NCI-H2029 treated with DMSO at 0.1 percent for 48 hours (cell line): ENCODE measurements around the gene DNASE1L2.
"Not testable (repeated sequence)": the region's sequence is repeated elsewhere in the genome, so short reads cannot be mapped to it uniquely, and the experiment has no call there.

ENCODE experiments used
- DNase-seq: peaks from one replicate; lab custom pipeline; 2025; lab: John Stamatoyannopoulos, UW

DNASE1L2 gene

DNA sequence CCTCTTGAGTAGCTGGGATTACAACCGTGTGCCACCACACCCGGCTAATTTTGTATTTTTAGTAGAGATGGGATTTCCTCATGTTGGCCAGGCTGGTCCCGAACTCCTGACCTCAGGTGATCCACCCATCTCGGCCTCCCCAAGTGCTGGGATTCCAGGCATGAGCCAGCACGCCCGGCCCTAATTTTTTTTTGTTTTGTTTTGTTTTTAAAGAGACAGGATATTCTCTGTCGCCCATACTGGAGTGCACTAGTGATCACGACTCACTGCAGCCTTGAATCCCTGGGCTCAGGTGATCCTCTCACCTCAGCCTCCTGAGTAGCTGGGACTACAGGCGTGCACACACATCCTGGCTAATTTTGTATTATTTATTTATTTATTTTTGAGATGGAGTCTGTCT, 4.1 kb downstream of the DNASE1L2 start:
- DNase-seq = not testable (repeated sequence)

DNA sequence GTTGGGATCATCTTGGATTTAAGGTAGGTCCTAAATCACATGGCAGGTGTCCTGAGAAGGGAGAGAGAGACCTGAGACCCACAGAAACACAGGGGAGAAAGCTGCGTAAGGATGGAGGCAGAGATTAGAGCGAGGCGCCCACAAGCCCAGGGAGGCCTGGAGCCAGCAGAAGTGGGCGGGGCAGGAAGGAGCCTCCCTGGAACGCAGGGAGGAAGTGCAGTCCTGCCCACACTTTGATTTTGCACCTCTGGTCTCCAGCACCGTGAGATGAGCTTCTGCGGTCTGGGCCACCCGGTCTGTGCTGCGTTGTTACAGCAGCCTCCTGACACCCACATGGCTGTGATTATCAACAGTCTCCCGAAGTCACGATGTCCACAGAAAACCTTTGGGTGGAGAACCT, 6.4 kb downstream of the DNASE1L2 start:
- no peak for DNase-seq

DNA sequence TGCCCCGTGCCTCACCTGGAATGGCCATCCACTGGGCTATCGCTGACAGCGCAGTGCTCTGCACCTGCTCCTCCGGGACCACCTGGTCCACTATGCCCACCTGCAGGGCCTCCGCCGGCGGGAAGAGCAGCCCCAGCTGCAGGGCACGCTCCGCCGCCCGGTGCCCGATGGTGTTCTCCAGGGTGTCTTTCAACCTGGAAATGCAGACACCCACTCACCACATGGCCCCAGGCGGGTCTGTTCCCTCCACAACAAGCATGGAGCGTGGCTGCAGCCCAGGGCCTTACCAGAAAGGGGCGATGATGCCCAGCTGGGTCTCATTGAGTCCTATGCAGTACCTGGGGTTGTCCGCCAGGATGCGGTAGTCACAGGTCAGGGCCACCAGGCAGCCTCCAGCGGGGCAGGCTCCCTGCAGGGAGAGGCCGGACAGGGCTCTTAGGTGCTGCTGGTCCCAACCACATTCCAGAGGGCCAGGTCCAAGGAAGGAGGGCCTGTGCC, 6.8 kb downstream of the DNASE1L2 start:
- no peak for DNase-seq

DNA sequence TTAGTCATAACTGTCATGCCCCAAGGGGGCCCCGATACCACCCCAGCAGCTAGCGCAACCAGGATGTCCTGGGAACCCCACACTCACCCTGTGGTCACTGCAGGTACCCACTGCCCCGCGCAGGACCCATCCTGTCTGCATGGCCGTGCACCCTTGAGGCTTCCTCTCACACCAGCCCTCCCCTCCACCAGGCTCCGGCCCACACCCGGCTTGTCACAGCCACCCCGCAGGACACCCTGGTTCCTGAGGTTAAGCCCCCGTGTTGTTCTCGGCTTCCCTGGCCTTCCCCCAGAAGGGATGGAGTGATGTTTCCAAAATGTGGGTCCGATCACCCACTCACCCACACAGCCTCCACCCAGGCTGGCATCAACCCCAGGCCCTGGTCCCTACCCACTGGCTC, 7.5 kb downstream of the DNASE1L2 start:
- no peak for DNase-seq

DNA sequence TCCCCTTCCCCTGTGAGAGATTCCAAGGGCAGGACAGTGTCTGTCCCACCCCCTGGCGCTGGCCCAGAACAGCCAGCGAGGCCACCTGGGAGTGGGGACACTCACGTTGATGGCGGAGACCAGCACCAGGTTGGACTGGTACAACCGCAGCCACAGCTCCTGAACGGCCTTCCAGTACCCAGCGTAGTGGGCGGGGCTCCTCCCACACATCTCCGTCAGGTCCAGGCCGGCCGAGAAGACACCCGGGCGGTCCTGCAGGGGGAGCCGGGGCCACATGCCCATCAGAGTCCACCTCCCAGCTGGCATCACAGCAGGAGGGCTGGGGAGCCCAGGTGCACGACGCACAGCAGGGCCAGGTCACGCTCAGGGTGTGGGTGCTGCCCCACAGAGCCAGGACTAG, 8.1 kb downstream of the DNASE1L2 start:
- DNase-seq = no peak

DNA sequence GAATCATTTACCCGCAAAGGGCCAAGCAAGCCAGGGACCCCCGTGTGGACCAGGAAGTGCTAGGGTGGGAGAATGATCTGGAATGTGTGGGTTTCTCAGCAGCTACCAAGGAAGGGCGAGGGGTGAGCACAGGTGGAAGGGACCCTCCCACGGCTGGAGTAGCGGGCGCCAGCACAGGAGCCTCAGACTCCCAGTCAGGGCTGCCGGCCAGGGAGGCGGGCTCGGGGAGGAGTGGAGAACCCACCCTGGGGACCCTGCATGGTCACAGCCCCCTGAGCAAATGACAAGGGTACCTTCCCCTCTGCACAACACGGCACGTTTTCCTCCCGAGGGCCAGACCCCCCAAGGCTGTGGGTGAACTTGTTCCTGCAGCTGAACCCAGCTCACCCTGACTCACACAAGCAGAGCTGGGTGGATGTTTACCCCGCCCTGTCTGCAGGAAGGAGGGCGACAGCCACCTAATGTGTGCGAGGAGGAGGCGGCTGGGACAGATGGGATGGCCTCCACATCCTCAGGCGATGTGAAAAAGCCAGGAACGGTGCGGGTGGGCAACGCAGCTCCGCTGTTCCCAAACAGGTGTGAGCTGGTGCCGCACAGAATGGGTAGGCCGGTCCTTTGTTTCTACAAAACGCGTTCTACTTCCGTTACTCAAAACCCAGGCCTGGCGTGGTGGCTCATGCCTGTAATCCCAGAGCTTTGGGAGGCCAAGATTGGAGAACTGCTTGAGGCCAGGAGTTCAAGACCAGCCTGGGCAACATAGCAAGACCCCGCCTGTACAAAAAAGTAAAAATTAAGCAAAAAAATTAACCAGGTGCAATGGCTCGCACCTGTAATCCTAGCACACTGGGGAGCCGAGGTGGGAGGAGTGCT, 8.9 kb downstream of the DNASE1L2 start:
- no peak for DNase-seq

DNA sequence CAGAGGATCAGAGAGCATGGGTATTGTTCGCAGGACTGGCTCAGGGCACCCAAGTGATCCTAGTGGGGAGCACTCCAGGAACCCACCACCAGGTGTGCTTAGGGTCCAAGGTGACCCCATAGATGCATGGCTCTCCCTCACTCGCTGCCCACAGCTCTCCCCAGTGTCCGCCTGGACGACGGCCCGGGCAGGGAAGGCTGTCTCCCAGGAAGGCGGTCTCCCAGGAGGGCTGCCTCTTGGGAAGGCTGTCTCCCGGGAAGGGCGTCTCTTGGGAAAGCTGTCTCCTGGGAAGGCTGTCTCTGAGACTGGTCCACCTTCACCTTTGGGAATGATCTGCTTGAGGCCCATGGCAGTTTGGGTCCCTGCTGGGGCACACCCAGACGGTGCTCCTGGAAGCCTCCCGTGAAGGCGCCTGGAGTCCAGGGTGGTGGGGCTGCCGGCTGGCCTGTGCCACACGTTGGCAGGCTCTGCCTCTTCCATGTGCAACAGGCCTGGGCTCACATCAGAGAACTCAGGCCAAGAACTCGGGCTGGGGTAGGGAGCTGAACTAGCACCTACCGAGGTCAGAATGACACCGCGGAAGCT, 10.1 kb downstream of the DNASE1L2 start:
- DNase-seq = no peak

DNA sequence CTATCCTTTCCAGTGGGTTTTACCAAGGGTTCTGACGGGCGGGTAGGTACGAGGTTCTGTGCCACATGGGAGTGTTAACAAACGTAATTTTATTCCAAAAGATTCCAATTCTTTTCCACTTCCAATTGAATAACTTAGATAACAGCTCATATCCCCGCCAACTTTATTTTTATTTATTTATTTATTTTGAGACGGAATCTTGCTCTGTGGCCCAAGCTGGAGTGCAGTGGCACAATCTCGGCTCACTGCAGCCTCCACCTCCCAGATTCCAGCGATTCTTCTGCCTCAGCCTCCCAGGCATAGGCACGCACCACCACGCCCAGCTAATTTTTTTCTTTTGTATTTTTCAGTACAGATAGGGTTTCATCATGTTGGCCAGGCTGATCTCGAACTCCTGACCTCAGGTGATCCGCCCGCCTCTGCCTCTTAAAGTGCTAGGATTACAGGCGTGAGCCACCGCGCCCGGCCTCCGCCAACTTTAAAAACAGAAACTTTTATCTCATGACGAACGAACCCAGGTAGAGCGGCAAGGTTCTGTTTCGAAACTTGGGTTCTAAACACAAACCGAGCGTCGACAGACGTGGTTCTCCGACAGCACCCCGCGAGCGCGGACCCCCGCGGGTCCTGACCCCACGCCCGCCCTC, 14.5 kb downstream of the DNASE1L2 start:
- no peak for DNase-seq

DNA sequence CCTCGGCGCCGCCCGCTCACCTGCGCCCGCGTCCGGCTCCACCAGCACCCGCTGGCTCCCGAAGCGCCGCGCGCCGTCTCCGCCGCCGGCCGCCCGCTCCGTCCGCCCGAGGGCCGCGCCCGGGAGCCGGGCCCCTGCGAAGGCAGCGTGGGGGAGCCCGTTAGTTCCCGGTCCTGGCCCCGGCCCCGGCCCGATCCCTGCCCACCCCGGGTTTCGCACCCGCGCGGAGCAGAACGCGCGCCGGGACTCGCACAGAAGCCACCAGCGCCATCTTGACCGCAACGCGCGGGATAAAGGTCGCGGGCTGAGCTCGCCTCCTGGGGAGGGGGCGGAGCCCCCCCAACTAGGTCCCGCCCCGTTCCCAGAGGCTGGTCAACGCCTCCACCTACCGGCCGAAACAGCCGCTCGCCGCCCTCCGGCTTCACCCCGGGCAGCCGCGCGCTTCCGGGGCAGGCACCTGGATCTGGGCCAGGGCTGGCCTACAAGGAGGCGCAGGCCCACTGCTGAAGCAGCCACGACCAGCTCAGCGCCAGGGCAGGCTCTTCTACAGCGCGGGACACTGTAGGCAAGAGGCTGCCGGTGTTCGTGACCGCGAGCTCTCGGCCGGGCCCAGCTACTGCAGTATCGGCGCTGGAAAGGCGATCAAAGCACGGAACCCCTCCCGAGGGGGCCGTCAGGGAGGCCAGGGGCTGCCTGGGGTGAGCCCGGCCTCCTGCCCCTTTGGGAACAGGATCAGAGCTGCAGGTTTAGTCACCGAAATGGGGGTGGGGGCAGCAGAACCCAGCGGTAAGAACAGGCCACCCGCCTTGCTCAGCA, 15.3 kb downstream of the DNASE1L2 start, which contains the start of gene ECI1:
Gene ECI1, minus strand, starts transcription at position 292 of the 816 bp plus-strand sequence. Its CDS starts 21 bp downstream, at position 271.
- DNase-seq = peak; percentile 68

DNA sequence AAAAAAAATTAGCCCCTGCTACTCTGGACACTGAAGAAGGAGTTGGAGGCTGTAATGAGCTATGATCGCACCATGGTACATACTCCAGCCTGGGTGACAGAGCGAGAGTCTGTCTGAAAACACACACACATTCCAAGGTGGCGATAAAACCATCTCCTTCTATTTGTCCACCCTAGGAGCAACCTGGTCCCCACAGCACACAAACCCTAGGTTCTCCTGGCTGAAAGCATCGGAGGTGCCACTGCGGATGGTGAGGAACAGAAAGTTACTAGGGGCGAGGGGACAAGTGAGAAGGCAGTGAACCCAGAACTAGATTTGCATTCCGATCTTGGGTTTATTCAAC, 16.5 kb downstream of the DNASE1L2 start:
- DNase-seq = no peak

DNA sequence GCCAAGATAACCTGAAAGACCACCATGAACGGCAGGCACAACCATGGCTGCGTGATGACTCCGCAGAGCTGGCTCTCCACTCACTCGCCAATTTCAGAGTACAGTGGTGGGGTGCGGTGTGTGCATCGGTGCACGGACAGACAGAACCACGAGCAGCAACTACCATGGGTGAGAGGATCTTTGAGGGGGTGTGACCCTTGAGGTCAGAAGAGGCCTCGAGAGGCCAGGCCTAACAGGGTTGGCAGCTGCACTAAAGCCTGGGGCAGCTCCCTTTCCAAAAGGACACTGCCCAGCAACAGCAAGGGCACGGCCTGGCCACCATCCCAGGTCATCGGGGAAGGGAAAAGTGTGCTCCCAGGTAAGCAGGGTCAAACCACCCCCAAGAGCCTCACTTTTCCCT, 17.0 kb downstream of the DNASE1L2 start:
- DNase-seq = no peak

DNA sequence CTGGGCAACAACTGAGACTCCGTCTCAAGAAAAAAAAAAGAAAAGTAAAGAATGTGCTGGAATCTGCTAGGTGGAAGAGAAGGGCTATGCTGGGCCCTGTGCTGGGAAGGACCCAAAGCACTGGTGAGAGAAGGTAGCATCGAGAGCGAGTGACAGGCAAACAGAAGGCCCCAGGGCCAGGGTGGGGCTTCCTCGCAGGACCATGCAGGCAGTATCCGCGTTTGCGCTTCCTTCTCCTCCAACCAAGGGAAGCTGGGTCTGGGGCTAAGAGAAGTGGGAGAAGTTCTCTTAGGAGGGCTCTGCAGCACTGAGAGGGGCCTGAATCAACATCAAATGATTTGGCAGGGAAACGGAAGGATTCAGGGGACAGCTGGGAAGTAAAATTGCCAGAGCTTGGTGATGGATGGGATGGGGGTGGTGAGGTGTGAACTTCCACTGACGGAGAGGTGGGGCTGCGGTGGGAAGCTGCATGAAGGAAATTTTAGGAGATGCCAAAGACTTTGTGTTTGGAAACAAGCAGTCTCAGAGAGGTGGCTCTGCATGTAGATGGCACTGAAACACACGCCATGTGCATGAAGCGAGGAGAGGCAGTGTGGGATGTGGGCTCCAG, 20.4 kb downstream of the DNASE1L2 start:
- no peak for DNase-seq

DNA sequence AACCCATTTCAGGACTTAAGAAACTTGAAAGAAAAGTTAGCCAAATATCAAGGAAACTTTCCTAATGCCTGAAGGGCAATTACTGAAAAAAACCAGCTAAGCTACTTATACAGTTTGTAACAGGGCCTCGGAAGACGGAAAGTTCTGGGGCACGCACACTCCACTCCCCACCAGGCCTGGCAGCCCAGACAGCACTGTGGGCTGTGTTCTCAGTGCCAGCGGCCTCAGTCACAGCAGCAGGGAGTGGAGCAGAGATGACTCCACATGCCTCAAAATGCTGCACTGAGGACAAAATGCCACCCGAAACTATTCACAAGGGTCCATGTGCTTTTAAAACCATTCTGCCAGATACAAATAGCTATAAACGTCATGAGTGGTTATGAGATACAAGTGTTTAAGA, 21.5 kb downstream of the DNASE1L2 start:
- no peak for DNase-seq

DNA sequence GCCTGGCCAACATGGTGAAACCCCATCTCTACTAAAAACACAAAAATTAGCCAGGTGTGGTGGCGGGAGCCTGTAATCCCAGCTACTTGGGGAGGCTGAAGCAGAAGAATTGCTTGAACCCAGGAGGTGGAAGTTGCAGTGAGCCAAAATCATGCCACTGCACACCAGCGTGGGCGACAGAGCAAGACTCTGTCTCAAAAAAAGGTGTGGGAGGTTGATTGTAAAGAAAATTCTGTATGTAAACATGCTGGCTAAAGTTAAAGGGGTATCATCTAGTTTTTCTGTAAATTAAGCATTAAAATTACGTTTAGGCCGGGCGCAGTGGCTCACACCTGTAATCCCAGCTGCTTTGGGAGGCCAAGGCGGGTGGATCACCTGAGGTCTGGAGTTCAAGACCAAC, 22.3 kb downstream of the DNASE1L2 start:
- not testable (repeated sequence) for DNase-seq

DNA sequence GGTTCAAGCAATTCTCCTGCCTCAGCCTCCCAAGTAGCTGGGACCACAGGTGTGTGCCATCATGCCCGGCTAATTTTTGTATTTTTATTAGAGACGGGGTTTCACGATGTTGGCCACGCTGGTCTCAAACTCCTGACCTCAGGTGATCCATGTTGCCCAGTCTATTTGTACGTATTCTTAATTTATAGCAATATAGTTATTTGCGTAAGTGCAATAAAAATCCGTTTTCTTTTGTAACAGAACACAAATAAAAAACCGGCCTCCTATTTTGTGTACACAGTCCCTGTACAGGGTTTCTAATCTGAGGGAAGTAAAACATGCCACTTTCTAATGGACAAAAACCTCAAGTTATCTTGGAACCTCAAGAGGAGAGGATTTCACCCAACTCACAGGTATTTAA, 24.0 kb downstream of the DNASE1L2 start:
- DNase-seq = no peak

DNA sequence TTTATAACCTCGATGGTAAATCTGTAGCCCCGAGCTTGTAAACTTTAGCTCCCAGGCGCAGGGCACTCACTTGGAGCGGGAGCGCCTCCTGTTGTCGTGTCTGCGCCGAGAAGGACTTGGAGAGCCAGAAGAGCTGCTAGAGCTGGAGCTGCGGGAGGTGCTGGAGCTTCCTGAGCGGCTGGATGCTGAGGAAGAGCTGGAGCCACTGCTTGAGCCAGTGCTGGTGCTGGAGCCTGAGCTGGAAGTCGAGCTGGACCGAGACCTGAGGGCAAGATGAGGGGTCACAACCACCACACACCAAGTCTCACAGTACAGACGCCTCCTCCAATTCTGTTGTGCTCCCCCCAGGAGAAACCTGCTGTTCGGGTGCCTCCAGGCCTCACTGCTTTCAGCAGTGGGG, 26.8 kb downstream of the DNASE1L2 start:
- DNase-seq = not testable (repeated sequence)

DNA sequence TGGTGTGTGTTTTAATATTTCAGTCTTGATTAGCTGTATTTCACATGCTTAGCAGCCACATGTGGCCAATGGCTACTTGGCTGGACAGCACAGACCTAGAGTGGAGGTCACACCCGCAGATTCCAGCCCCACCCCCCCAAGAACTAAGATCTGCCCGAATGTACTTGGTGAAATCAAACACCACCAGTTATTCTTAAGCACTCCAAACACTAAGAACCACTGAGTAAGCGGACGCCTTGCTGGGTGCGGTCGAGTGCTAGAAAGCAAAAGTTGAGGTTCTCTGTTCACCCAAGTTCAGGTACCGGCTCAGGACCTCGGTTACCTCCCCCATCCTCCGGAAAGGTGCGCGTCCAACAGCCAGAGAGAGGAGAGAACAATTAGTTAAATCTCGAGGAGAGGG, 30.6 kb downstream of the DNASE1L2 start:
- not testable (repeated sequence) for DNase-seq

DNA sequence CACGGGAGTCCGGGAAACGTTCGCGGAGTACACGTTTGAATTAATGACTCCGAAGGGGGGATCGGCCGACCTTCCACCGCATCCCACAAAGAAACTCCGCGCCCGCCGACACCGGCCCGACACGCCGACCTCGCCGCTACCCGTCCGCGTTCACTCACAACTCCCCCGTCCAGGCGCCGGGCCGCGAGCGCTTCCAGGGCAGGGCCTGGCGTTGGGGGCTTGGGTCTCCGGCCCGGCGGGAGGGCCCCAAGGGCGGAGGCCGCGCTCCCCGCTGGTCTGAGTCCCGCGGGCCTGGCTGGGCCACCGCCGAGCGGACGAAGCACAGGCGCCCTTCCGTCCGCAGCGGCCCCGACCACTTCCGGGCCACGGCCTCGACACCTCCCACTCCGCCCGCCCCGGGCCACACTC, 31.3 kb downstream of the DNASE1L2 start:
- DNase-seq = not testable (repeated sequence)

DNA sequence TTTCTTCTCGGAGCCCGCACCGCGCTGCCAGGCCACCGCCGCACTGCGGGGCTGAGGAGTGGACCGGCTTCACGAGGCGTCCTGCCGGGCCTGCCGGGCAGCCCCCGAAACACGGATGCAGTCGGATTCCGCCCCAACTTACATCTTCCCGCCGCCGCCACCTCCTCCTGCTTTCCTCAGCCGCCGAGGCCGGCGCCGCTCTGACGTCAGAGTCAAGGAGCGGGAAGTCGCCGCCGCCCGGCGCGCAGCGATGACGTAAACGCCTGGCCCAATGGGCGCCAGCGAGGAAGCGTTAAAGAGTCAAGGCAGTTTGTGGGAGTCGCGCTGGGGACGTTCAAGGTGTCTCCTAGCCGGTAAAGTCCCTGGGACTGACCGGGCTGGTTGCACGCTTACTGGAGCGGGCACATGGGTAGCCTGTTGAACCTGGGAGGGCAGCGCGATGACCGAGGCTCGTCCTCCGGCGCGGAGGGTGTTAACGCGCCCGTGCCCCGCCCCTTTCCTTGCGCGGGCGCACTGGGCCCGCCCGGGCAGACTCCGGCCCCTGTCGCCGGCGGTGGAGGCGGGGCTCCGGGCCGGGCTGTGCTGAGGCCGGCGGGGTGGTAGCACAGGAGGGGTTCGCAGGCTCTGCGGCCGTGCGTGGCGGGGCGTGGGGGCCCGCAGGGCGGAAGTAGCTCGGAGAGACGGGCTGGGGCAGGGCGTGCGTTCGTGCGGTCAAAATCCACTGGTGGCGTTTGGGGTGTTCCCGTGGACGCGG, 31.8 kb downstream of the DNASE1L2 start, which contains the start of gene RNPS1:
Gene RNPS1, minus strand, starts transcription at position 214 of the 754 bp plus-strand sequence. CDS start 3,483 bp downstream, outside the sequence.
- peak; percentile 57 for DNase-seq

DNA sequence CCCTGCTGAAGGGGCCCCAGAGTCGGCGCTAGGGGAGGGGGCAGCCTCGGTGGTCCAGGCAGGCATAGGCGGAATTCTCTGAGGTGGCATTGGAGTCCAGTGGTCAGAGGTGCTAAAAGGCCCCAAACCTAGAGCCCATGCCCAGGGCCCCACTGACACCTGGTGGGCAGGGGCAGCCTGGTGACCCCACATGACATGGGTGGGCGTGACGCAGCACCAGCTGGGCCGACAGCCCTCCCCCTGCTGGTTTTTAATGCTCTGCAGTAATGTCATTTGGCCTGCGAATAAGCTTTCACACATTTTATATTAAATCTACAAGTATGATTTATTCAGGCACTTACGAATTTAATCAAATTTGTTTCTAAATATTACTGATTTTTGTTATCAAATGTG, 33.8 kb downstream of the DNASE1L2 start:
- DNase-seq = no peak
